GM21825 (cell line): ENCODE measurements around the gene DBNL.
"Not testable (repeated sequence)": the region's sequence is repeated elsewhere in the genome, so short reads cannot be mapped to it uniquely, and the experiment has no call there.

Experiments used
- ATAC-seq: cut with Tn5 transposase; IDR thresholded peaks from one replicate; pipeline ENCODE4 v1.9.1; 2021; ENCODE audit warnings: mild to moderate bottlenecking, moderate library complexity; ENCODE audit not compliant: unreplicated experiment

The DBNL gene

GRCh38 chr7:44044315-44045225 lies at the start of gene DBNL:
Gene DBNL (plus strand): TSS chr7:44044702. CDS start chr7:44044738, 36 bp downstream.
- peak; percentile 59 for ATAC-seq

GRCh38 chr7:43997532-43997931 lies 47.0 kb upstream of the DBNL start, which contains the start of gene SPDYE1:
Gene SPDYE1 (plus strand): TSS chr7:43997897. CDS start chr7:43999950, 2,053 bp downstream.
- ATAC-seq: not testable (repeated sequence)

GRCh38 chr7:44012081-44012480 lies 32.4 kb upstream of the DBNL start:
- ATAC-seq: not testable (repeated sequence)

- not testable (repeated sequence) for ATAC-seq
Measured at GRCh38 chr7:44015090-44015489, 29.4 kb upstream of the DBNL start.

- peak; percentile 91 for ATAC-seq
Measured at GRCh38 chr7:44018857-44019807, 25.4 kb upstream of the DBNL start.

GRCh38 chr7:44019825-44020224 lies 24.7 kb upstream of the DBNL start:
- not testable (repeated sequence) for ATAC-seq

- ATAC-seq: not testable (repeated sequence)
Measured at GRCh38 chr7:44022069-44022468, 22.4 kb upstream of the DBNL start.

GRCh38 chr7:44022796-44023467 lies 21.6 kb upstream of the DBNL start:
- ATAC-seq: not testable (repeated sequence)

GRCh38 chr7:44029433-44029832 lies 15.1 kb upstream of the DBNL start:
- ATAC-seq: not testable (repeated sequence)

- not testable (repeated sequence) for ATAC-seq
Measured at GRCh38 chr7:44030029-44030428, 14.5 kb upstream of the DBNL start.

GRCh38 chr7:44031319-44031718 lies 13.2 kb upstream of the DBNL start:
- ATAC-seq: not testable (repeated sequence)

GRCh38 chr7:44032031-44032430 lies 12.5 kb upstream of the DBNL start:
- not testable (repeated sequence) for ATAC-seq

GRCh38 chr7:44033971-44034844 lies 10.3 kb upstream of the DBNL start:
- ATAC-seq: not testable (repeated sequence)

GRCh38 chr7:44036364-44036763 lies 8.1 kb upstream of the DBNL start:
- not testable (repeated sequence) for ATAC-seq

GRCh38 chr7:44037951-44038350 lies 6.6 kb upstream of the DBNL start:
- ATAC-seq: not testable (repeated sequence)

GRCh38 chr7:44038553-44038952 lies 5.9 kb upstream of the DBNL start:
- ATAC-seq: not testable (repeated sequence)

- peak; percentile 57 for ATAC-seq
Measured at GRCh38 chr7:44038961-44039558, 5.4 kb upstream of the DBNL start.

- ATAC-seq: peak; percentile 3
Measured at GRCh38 chr7:44039800-44040492, 4.6 kb upstream of the DBNL start.

- ATAC-seq: peak; percentile 47
Measured at GRCh38 chr7:44040493-44040891, 4.0 kb upstream of the DBNL start.
